GM23338 (cell line): ENCODE results near the gene PRR19. TPM values are rescaled to one million over a fixed set of nuclear protein-coding genes. Genes with fewer than 3 reads are reported as not detected.
"Not testable (repeated sequence)": the region's sequence is repeated elsewhere in the genome, so short reads cannot be mapped to it uniquely, and the experiment has no call there.

Experiments used
- ATAC-seq: fragments of 200-7000 bp; cut with Tn5 transposase; 3 replicates; pipeline ENCODE4 v1.9.1; 2020
- DNase-seq: peaks from one replicate; pipeline ENCODE4 v3.0.0-alpha.2; 2015; ENCODE audit warnings: low spot score
- H2AFZ ChIP-seq: fragments of 200-600 bp; sonication (generic); 2 replicates; pipeline ENCODE4 v1.8.0; 2016; ENCODE audit warnings: antibody characterized with exemption, mild to moderate bottlenecking, moderate library complexity
- H3F3A ChIP-seq: fragments of 200-600 bp; sonication (generic); replicated peaks from 2 replicates; pipeline ENCODE4 v1.8.0; 2017; ENCODE audit warnings: antibody characterized with exemption, mixed run types, low read depth
- H3K27ac ChIP-seq: fragments of 200-600 bp; sonication (generic); 2 replicates; pipeline ENCODE4 v1.6.1; 2016; ENCODE audit warnings: low read depth
- H3K27me3 ChIP-seq: fragments of 200-600 bp; sonication (generic); 2 replicates; pipeline ENCODE4 v1.8.0; 2016; ENCODE audit warnings: mild to moderate bottlenecking, mixed run types, moderate library complexity; ENCODE audit not compliant: insufficient read depth
- H3K36me3 ChIP-seq: fragments of 200-600 bp; sonication (generic); 2 replicates; pipeline ENCODE4 v1.8.0; 2016; ENCODE audit warnings: mild to moderate bottlenecking; ENCODE audit not compliant: insufficient read depth
- H3K4me1 ChIP-seq: fragments of 200-600 bp; sonication (generic); 2 replicates; pipeline ENCODE4 v1.8.0; 2016; ENCODE audit warnings: mild to moderate bottlenecking, moderate library complexity; ENCODE audit not compliant: insufficient read depth
- H3K4me2 ChIP-seq: fragments of 200-600 bp; sonication (generic); 2 replicates; pipeline ENCODE4 v1.7.1; 2017; ENCODE audit warnings: mixed run types
- H3K4me3 ChIP-seq: fragments of 200-600 bp; sonication (generic); 2 replicates; pipeline ENCODE4 v1.6.1; 2016; ENCODE audit warnings: mixed run types
- H3K79me2 ChIP-seq: fragments of 200-600 bp; sonication (generic); replicated peaks from 2 replicates; pipeline ENCODE4 v1.8.0; 2017; ENCODE audit warnings: mild to moderate bottlenecking; ENCODE audit not compliant: insufficient read depth
- H3K9me2 ChIP-seq: fragments of 200-600 bp; sonication (generic); 2 replicates; pipeline ENCODE4 v1.8.0; 2017; ENCODE audit not compliant: insufficient read depth
- H4K20me1 ChIP-seq: fragments of 200-600 bp; sonication (generic); replicated peaks from 2 replicates; pipeline ENCODE4 v1.8.0; 2017; ENCODE audit warnings: mild to moderate bottlenecking; ENCODE audit not compliant: insufficient read depth
- H3K27ac Mint-ChIP-seq: 2 replicates; pipeline ENCODE4 v1.8.0; 2020; ENCODE audit warnings: inconsistent platforms, mild to moderate bottlenecking, moderate library complexity, mixed read lengths
- H3K27me3 Mint-ChIP-seq: 3 replicates; pipeline ENCODE4 v1.8.0; 2022; ENCODE audit warnings: low read depth, mild to moderate bottlenecking, moderate library complexity, mixed read lengths, inconsistent platforms; ENCODE audit not compliant: insufficient read depth, poor library complexity
- H3K36me3 Mint-ChIP-seq: 3 replicates; pipeline ENCODE4 v1.8.0; 2021; ENCODE audit warnings: low read depth, mild to moderate bottlenecking, inconsistent platforms, moderate library complexity, mixed read lengths
- H3K4me1 Mint-ChIP-seq: 3 replicates; pipeline ENCODE4 v1.8.0; 2020; ENCODE audit warnings: mild to moderate bottlenecking, inconsistent platforms, mixed read lengths
- H3K4me3 Mint-ChIP-seq: 3 replicates; pipeline ENCODE4 v1.8.0; 2021; ENCODE audit warnings: moderate library complexity, mild to moderate bottlenecking, inconsistent platforms, mixed read lengths
- H3K9me3 Mint-ChIP-seq: 3 replicates; pipeline ENCODE4 v1.8.0; 2020; ENCODE audit warnings: moderate library complexity, mild to moderate bottlenecking, inconsistent platforms, mixed read lengths
- CREB1 ChIP-seq: fragments of 250-450 bp; sonication (Bioruptor Pico); IDR thresholded peaks from 2 replicates; pipeline ENCODE4 v1.5.0; 2020; ENCODE audit warnings: low read depth, mild to moderate bottlenecking, moderate library complexity
- EZH2 ChIP-seq: fragments of 200-600 bp; sonication (generic); IDR thresholded peaks from one replicate; pipeline ENCODE4 v1.8.0; 2017; ENCODE audit warnings: antibody characterized with exemption, mild to moderate bottlenecking, low read depth; ENCODE audit not compliant: unreplicated experiment
- JUNB ChIP-seq: IDR thresholded peaks from one replicate; pipeline ENCODE4 v1.6.1; 2016; ENCODE audit warnings: antibody characterized with exemption; ENCODE audit not compliant: unreplicated experiment
- NANOG ChIP-seq: IDR thresholded peaks from 2 replicates; pipeline ENCODE4 v1.6.1; 2016; ENCODE audit warnings: antibody characterized with exemption, borderline replicate concordance
- REST ChIP-seq: IDR thresholded peaks from one replicate; pipeline ENCODE4 v1.6.1; 2018; ENCODE audit warnings: antibody characterized with exemption; ENCODE audit not compliant: unreplicated experiment
- polyA plus RNA-seq: library from polyadenylated mRNA; unstranded; fragments of >200 nt; fragmentation: Nextera tagmentation; extraction: Ambion mirVana; gene quantifications from 2 replicates; pipeline ENCODE4 v1.2.1, GENCODE V29; 2016
- total RNA-seq: library from RNA; depleted of rRNA; stranded (reverse); fragments of >200 nt; shearing (Covaris generic); gene quantifications from 2 replicates; pipeline ENCODE4 v1.2.3, GENCODE V29; 2014

Gene PRR19
- total and polyA plus RNA-seq, 2 experiments from 2014 or later: 3.6 to 4.1 TPM

GRCh38 chr19:42255766-42256745 is 45.9 kb upstream of the PRR19 start:
- Mint-ChIP-seq H3K9me3 (no peaks in the 10 kb centered on the region; the same call in 1 of the 3 replicates), H3K4me3 (peak overlapping the region; percentile 71), H3K36me3 (peaks cover 4% of the 10 kb centered on the region; the same call in 1 of the 3 replicates), H3K27ac (no peak overlapping the region; the same call in 1 of the 2 replicates), H3K27me3 (peaks cover 35% of the 10 kb centered on the region), H3K4me1 (peaks cover 24% of the 10 kb centered on the region)
- Histone ChIP-seq H3K9me2 (no peaks in the 10 kb centered on the region), H3F3A (peaks cover 17% of the 10 kb centered on the region), H2AFZ (peak overlapping the region; percentile 89; the same call in 1 of the 2 replicates), H3K27me3 (peaks cover 17% of the 10 kb centered on the region), H3K4me3 (peak overlapping the region; percentile 96), H3K27ac (peak overlapping the region; percentile 83; the same call in 1 of the 2 replicates), H3K4me1 (peaks cover 19% of the 10 kb centered on the region), H3K36me3 (no peaks in the 10 kb centered on the region), H3K4me2 (peak overlapping the region; percentile 99), H4K20me1 (no peaks in the 10 kb centered on the region), H3K79me2 (peaks cover 24% of the 10 kb centered on the region)
- no peak for TF ChIP-seq EZH2
- no peak for TF ChIP-seq JUNB
- no peak for TF ChIP-seq REST
- TF ChIP-seq NANOG: no peak
- DNase-seq: peak; percentile 79
- peak; percentile 16 for ATAC-seq

GRCh38 chr19:42257842-42258241 is 44.1 kb upstream of the PRR19 start:
- peaks cover 27% of the 10 kb centered on the region for H3K27me3 Mint-ChIP-seq
- H3K4me3 Mint-ChIP-seq, ATAC-seq, H2AFZ ChIP-seq, H3K36me3 Mint-ChIP-seq, H3K36me3 ChIP-seq, H4K20me1 ChIP-seq, H3K4me1 Mint-ChIP-seq, H3K9me3 Mint-ChIP-seq, H3K4me3 ChIP-seq, DNase-seq, H3K27ac ChIP-seq, H3K4me2 ChIP-seq, H3K4me1 ChIP-seq, H3K27ac Mint-ChIP-seq, H3K9me2 ChIP-seq: not testable (repeated sequence)
- Histone ChIP-seq H3F3A (peaks cover 17% of the 10 kb centered on the region), H3K79me2 (peaks cover 11% of the 10 kb centered on the region), H3K27me3 (peaks cover 17% of the 10 kb centered on the region)

- H3K27ac Mint-ChIP-seq: no peak overlapping the region
- H3K79me2 ChIP-seq: no peaks in the 10 kb centered on the region
- no peak overlapping the region for H3K4me2 ChIP-seq
- no peak overlapping the region for H3K4me3 ChIP-seq
- no peaks in the 10 kb centered on the region for H4K20me1 ChIP-seq
- H3K9me2 ChIP-seq: no peaks in the 10 kb centered on the region
- H3F3A ChIP-seq: peaks cover 3% of the 10 kb centered on the region
- H3K9me3 Mint-ChIP-seq: no peaks in the 10 kb centered on the region; the same call in 2 of the 3 replicates
- no peak overlapping the region for H2AFZ ChIP-seq
- no peak overlapping the region for H3K27ac ChIP-seq
- peaks cover under 1% of the 10 kb centered on the region for H3K4me1 Mint-ChIP-seq
- H3K36me3 Mint-ChIP-seq: no peaks in the 10 kb centered on the region; the same call in 2 of the 3 replicates
- H3K4me1 ChIP-seq: 0 out of 2 replicates have a peak, but pooled peaks cover 1% of the 10 kb centered on the region
- H3K27me3 ChIP-seq: peaks cover 10% of the 10 kb centered on the region
- DNase-seq: no peak
- H3K36me3 ChIP-seq: no peaks in the 10 kb centered on the region
- no peak for ATAC-seq
- peaks cover 14% of the 10 kb centered on the region for H3K27me3 Mint-ChIP-seq
- no peak overlapping the region for H3K4me3 Mint-ChIP-seq
- no peak for TF ChIP-seq CREB1 (CRISPR knock-in tag)
Observed at GRCh38 chr19:42261763-42262162, 40.2 kb upstream of the PRR19 start.
